Hippocampal formation (tissue), 2 donors: ENCODE measurements around the gene TOPAZ1.

Experiments
- DNase-seq, 2 donors: peaks; one replicate each; lab custom pipeline; 2025; lab: John Stamatoyannopoulos, UW

TOPAZ1 gene

GRCh38 chr3:44242721-44243120, 1.0 kb downstream of the TOPAZ1 start:
- DNase-seq = no peak

- no peak for DNase-seq
Observed at GRCh38 chr3:44248152-44248551, 6.5 kb downstream of the TOPAZ1 start.

GRCh38 chr3:44252332-44252959, 10.8 kb downstream of the TOPAZ1 start:
- DNase-seq = no peak

GRCh38 chr3:44259404-44259803, 17.7 kb downstream of the TOPAZ1 start:
- no peak for DNase-seq

- no peak for DNase-seq
Observed at GRCh38 chr3:44264146-44264545, 22.5 kb downstream of the TOPAZ1 start.

GRCh38 chr3:44265815-44266214, 24.1 kb downstream of the TOPAZ1 start:
- no peak for DNase-seq

GRCh38 chr3:44272191-44272590, 30.5 kb downstream of the TOPAZ1 start:
- DNase-seq = no peak

GRCh38 chr3:44277925-44278324, 36.2 kb downstream of the TOPAZ1 start:
- DNase-seq = no peak

- no peak for DNase-seq
Observed at GRCh38 chr3:44280077-44280476, 38.4 kb downstream of the TOPAZ1 start.

- DNase-seq = no peak
Observed at GRCh38 chr3:44280631-44281030, 38.9 kb downstream of the TOPAZ1 start.

- no peak for DNase-seq
Observed at GRCh38 chr3:44284949-44285348, 43.3 kb downstream of the TOPAZ1 start.

GRCh38 chr3:44289882-44290462, 48.3 kb downstream of the TOPAZ1 start:
- DNase-seq = no peak

- DNase-seq = no peak
Observed at GRCh38 chr3:44292276-44292675, 50.6 kb downstream of the TOPAZ1 start.

GRCh38 chr3:44292947-44293346, 51.3 kb downstream of the TOPAZ1 start:
- no peak for DNase-seq

GRCh38 chr3:44297255-44297654, 55.6 kb downstream of the TOPAZ1 start:
- DNase-seq = no peak

GRCh38 chr3:44301746-44302145, 60.1 kb downstream of the TOPAZ1 start:
- DNase-seq = no peak

GRCh38 chr3:44309500-44309899, 67.8 kb downstream of the TOPAZ1 start:
- no peak for DNase-seq

- no peak for DNase-seq
Observed at GRCh38 chr3:44318891-44319311, 77.2 kb downstream of the TOPAZ1 start.

- DNase-seq = no peak
Observed at GRCh38 chr3:44321335-44321734, 79.6 kb downstream of the TOPAZ1 start.

GRCh38 chr3:44323341-44323955, 81.8 kb downstream of the TOPAZ1 start:
- DNase-seq = peak; percentile 11 to 73

- DNase-seq = no peak
Observed at GRCh38 chr3:44324584-44324983, 82.9 kb downstream of the TOPAZ1 start.

- no peak for DNase-seq
Observed at GRCh38 chr3:44326019-44326418, 84.3 kb downstream of the TOPAZ1 start.

- DNase-seq = no peak
Observed at GRCh38 chr3:44326515-44326914, 84.8 kb downstream of the TOPAZ1 start.

- no peak for DNase-seq
Observed at GRCh38 chr3:44329946-44330345, 88.3 kb downstream of the TOPAZ1 start.
